SK-N-SH treated with all-trans-retinoic acid at 6 μM for 48 hours (cell line): ENCODE measurements around the gene CEP152.
"Not testable (repeated sequence)": the region's sequence is repeated elsewhere in the genome, so short reads cannot be mapped to it uniquely, and the experiment has no call there.

ENCODE experiments used
- RARB ChIP-seq: fragments of 250-450 bp; sonication (Bioruptor Pico); IDR thresholded peaks from 2 replicates; pipeline ENCODE4 v1.8.0; 2021; ENCODE audit warnings: mild to moderate bottlenecking, moderate library complexity
- ZFP30 ChIP-seq: fragments of 450-650 bp; formaldehyde crosslinking; IDR thresholded peaks from 2 replicates; pipeline ENCODE4 v1.5.0; 2022; ENCODE audit warnings: mild to moderate bottlenecking, moderate library complexity

DNA sequence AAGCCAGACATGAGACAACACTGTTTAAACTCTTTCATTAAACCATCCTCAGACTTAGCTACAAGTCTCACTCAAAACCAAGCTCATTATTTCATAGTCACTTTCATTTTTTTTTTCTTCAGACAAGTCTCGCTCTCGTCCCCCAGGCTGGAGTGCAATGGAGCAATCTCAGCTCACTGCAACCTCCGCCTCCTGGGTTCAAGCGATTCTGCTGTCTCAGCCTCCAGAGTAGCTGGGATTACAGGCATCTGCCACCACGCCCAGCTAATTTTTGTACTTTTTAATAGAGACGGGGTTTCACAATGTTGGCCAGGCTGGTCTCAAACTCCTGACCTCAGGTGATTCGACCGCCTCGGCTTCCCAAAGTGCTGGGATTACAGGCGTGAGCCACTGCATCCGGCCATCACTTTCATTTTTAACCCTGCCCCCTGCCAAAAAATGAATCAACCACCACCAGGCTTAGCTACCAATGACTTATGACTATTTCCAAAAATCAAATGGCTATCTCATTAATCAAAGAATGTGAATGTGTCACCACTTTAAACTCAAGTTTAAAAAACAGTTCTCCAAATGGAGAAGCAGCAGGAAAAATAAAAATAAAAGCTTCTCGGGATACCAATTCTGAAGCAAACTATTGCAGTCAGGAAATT is 20.3 kb downstream of the CEP152 start:
- TF ChIP-seq RARB, ZFP30 (CRISPR knock-in tag): not testable (repeated sequence)
